NCI-H1417 (cell line): ENCODE results near the gene SLC46A2.

Source experiments
- DNase-seq, 3 experiments: peaks; one replicate each; lab custom pipeline; 2025; lab: John Stamatoyannopoulos, UW

SLC46A2 gene

DNA sequence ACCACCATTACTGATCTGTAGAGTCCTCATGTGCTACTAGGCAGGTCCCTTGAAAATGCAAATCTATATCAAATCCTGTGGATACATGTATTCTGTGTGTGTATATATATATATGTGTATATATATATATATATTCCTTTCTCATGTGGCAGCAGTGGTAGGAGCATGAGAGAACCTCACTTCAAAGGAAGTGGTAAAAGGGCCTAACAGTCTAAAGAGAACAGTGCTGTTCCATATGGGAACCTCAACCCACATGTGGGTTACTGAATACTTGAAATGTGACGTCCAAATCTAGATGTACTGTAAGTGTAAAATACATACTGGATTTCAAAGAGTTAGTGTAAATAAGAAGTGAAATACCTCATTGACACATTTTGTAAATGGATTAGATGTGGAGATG is 5.4 kb downstream of the SLC46A2 start:
- no peak for DNase-seq

DNA sequence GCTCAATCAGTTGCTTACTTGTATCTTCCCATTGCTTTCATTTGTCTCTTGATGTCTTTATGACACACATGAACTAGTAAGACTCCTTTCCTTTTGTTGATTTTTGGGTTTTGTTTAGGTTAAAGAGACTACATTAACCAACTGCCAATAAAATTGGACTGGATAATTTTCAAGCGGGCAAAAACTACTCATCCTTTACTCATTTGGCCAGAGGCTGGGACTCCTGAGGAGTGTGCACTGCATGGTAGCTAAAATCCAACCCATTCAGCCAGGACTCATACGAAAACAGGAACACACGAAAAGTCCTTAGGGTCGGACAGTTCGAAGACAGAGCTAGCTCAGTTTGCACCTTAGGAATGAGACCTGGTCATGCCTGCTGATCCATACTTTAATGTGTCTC is 6.0 kb downstream of the SLC46A2 start:
- no peak for DNase-seq

DNA sequence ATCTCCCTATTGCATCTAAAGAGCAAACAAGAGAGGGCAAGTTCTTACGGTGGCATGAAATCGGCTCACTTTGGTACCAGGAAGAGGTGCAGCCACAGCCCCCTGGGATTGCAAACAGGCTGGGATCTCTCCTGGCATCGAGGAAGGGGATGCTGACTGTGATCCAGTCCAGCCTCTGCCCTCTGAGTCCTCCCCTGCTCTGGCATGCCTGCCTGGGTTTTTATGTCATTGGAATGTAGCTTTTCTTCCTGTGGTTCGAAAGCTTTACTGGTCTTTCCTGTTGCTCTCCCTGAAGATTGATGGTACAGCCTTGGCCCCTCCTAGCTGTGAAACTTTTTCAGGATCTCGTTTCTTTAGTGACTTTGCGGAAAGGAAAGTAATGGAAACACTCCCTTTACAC is 6.6 kb downstream of the SLC46A2 start:
- no peak for DNase-seq

DNA sequence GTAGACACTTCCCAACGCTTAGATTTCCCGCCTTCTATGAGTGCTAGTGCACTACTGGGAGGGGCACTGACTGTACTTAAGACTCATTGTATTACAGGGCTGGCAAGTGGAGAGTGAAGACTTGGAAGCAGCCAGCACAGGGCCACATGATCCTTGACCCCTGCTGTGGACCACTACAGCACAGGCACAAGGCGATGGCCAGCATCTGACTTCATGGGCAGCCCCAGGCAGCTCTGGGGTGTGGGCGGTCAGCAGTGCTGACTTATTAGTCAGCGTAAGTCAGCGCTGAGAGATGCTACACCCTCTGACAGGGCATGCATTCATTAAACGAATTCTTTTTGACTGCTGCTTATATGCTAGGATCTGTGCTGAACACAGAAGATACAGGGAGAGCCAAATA is 9.3 kb downstream of the SLC46A2 start:
- no peak for DNase-seq

DNA sequence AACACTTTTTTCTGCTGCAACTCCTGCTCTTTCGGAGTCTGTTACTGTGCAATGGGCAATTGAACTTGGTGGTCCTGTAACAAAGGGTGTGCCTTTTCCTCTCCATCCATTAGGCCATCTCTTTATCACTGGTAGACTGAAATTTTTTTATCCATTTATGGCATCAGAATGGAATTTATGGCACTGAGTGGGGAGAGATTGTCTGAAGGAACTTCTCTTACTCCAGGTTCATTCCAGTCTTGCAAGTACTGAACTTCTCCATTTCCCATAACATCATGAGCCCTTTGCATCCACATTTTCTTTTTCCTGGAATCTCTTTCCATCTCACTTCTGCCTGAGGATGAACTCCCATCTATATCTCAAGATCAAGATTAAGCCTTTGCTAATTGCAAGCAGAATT is 10.0 kb downstream of the SLC46A2 start:
- no peak for DNase-seq

DNA sequence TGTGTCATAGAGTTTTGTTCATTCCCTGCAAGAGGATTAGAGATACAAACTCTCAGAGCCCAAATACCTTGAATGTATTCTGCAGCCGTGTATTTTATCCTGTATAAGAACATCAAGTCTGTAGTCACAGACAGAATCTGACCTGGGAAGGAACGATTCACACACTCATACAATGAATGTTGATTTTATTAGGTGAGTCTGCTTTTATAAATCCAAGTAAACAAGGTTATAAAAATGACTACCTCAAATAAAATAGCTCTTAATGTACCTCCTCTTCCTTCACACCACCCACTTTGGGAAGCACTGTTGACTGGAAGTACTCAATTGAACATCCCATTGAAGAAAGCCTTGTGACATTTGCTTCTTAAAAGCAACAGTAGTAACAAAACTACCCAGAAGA is 11.9 kb downstream of the SLC46A2 start:
- DNase-seq = no peak

DNA sequence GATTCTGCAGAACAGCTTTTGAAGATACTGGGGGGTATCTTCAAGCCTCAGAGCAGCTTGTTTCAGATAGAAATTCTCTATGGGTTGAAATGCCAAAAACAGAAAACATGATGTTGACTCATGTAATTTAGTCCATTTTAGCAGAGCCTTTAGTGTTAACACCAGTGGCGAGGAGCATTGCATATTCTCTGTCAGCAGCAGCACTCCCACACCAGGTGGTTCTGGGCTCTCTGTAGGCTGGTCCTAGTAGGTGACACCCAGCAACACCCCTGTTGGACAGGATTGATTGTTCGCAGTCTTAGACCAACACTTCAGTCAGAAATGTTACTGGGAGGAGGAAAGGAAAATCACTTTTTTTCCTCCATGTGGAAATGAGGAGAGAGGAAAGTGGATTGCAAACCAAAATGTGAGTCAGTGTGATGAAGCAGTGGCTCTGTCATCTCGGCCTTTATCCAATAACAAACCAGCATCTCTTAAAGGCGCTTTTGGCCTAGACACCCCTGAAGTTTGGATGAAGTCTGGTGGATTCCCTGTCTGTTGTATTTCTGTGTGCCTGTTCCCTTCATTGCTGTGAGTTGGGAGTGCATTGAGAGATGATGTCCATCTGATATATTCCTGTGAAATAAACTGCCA is 16.8 kb downstream of the SLC46A2 start:
- no peak for DNase-seq

DNA sequence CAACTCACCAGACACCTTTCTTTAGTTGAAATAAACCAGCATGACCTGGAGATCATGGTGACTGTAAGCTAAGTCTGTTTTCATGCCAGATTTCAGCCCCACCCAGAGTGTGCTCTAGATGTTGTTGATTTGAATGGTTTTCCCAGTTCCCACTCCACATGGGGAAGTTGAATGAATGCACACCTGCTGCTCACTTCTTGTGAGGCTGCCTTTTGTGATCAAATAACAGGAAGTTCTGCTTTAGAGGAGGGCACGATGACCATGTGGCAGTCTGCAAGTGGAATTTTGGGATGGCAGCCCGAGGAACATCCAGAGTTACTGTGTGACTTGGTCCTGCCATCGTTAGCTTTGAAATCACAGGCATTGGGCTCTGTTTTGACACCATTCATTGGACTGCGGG is 18.7 kb downstream of the SLC46A2 start:
- DNase-seq = no peak

DNA sequence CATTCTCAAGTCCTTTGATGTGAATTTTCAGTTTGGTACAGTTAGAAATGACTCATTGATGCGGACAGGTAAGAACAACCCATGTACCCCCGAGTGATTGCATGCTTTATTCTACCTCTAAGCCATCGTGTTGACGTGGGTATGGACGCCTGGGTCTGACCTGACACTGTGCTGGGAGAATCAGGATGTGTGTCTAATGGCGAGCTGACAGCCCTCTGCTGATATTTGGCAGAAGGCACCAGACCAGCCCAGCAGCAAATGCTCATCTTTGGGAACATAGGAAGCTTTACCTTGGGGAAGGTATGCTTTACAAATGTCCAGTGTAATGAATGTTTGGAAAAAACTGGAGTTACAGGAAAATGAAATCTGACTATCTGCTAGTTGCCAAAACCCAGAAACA is 20.1 kb downstream of the SLC46A2 start:
- no peak for DNase-seq

DNA sequence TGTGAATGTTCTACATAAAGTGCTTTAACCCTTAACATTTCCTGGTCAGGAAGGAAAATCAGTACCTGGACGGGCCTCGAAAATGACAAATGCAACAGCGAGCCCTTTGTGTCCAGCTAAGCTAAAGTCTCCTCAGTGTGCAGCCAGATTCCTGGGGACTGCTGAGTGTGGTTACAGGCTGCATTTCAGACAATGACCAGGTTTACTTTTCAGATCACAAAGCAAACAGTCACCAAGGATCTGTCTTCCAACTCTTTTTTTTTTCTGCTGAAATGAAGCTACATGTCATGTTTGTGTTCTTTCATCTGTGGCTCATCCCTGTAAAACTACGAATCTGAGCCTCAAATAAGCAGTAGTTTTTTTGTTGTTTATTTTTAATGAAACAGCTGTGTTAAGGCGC is 20.8 kb downstream of the SLC46A2 start:
- DNase-seq = peak in 1 of 3 experiments; percentile 13

DNA sequence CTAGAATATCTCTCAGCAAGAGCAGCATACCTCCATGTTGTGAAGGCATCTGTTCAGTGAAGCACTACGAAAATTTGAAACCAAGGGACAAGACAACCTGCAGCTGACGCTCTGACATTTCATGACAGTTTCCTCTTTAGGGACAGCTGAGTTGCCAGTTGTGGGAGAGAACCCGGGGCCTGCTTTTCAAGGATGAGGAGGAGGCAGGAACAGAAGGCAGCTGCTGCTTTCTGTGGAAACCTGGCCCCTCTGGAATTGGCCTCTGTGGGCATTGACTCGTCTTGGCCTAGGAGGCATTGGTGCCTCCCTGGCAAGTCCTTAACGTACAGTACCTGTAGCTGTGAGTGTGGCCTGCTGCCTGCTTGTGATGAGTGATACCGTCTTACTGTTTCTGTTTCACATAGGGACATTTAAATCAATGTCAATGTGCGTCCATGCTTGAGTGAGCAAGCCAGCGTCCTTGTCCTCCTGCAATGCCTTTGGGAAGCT is 21.6 kb downstream of the SLC46A2 start:
- no peak for DNase-seq

DNA sequence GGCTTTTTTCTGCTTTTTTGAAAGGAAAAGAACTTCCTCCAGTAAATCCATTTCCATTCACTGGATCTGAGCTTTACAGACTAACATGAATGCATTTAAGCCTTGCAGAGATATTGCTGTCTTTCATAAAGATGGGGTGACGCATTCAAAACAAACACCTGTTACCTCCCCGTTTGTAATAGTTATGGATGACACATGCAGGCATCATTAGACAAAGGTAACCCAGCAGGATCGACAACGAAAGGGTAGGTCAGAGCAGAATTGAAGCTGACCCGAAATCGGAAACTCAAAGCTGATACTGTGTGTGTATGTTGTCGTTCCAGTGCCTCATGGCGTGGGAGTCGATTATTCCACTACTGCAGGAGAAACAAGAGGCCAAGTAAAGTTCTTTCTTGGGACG is 22.2 kb downstream of the SLC46A2 start:
- no peak for DNase-seq

DNA sequence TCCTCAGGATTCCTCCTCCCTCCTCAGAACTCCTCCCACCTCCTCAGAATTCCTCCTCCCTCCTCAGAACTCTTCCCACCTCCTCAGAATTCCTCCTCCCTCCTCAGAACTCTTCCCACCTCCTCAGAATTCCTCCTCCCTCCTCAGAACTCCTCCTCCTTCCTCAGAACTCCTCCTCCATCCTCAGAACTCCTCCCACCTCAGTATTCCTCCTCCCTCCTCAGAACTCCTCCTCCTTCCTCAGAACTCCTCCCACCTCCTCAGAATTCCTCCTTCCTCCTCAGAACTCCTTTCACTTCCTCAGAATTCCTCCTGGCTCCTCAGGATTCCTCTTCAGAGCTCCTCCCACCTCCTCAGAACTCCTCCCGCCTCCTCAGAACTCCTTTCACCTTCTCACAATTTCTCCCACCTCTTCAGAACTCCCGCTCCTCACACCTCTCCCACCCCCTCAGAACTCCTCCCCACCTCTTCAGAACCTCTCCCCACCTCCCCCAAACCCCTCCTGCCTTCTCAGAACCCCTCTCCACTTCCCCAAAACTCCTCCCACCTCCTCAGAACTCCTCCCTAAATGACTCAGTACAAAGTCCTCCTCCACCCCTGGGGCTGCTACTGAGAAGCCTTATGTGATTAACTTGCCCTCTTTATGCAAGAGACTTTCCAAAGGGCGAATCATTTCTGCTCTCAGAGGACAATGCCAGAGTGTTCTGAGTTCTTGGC is 23.2 kb downstream of the SLC46A2 start:
- DNase-seq = no peak

DNA sequence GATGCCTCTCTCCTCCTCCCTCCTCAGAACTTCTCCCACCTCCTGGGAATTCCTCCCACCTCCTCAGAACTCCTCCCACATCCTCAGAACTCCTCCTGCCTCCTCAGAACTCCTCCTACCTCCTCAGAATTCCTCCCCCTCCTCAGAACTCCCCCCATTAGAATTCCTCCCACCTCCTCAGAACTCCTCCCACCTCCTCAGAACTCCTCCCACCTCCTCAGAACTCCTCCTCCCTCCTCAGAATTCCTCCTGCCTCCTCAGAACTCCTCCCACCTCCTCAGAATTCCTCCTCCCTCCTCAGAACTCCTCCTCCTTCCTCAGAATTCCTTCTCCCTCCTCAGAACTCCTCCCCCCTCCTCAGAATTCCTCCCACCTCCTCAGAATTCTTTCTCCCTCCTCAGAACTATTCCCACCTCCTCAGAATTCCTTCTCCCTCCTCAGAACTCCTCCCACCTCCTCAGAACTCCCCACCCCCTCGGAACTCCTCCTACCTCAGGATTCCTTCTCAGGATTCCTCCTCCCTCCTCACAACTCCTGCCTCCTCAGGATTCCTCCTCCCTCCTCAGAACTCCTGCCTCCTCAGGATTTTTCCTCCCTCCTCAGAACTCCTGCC is 23.9 kb downstream of the SLC46A2 start:
- DNase-seq = no peak

DNA sequence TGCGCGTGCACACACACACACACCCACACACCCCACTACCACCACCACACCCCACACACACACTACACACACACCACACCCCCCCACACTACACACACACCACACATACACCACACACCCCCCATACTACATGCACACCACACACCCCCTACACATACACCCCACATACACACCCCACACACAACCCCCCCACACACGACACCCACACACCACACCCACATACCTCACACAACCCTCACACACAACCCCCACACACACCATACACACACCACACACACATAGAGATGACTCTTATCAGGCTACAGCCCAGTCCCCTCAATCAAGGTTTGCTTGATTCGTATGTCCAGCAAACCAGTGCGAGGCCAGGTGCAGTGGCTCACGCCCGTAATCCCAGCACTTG is 25.7 kb downstream of the SLC46A2 start:
- DNase-seq = no peak

DNA sequence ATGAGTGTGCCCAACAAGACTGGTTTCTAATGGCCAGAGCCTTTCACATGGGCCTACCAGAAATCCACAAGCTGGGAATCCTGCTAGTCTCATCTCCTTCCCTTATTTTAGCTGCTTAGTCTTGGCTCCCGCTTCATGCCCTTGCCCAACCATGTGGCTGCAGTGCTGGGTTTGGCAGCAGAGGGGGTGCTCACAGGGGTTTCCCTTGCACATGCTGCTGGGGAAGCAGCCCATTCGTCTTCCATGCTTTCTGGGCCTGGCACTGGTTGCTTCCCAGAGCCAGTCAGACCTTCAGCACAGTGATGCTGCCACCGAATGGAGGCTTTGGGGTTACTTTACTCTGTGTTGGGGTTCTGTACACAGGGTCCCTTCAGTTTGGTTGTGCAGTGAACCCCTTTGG is 26.3 kb downstream of the SLC46A2 start:
- DNase-seq = no peak

DNA sequence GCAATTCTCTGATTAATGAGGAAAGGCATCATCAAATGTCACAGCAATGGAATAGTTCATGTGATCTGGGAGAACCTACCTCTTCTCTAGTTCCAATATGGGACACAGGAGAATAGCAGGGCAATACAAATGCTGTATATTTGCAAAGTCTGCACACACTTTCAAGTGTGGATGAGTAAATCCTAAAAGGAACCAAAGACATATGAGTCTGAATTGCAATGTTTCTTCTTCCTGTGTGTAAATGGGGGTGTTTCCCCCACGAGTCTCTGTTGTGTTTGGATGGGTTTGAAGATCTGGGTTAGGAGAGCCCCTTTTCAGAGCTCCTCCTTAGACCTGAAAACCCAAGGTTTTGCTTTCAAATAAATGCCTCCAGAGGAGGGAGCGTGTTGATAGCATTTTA is 26.9 kb downstream of the SLC46A2 start:
- DNase-seq = no peak

DNA sequence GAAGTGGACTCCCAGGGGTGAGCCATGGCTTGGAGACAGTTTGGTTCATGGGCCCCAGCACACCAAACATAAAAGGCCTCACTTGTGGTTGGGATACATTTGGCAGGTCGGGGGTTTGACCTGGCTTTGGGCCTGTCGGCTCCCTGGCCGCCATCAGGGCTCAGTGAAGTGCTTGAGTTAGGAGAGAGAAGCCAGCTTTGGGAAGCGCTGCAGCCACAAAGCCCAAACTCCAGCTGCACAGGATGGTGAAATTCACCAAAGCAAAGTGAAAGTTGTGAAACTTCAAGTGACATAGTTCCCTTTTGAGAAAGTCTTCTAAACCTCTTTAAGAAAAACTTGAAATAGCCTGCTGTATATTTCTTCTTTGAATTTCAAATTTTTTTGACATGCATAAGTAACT is 27.5 kb downstream of the SLC46A2 start:
- DNase-seq = no peak

DNA sequence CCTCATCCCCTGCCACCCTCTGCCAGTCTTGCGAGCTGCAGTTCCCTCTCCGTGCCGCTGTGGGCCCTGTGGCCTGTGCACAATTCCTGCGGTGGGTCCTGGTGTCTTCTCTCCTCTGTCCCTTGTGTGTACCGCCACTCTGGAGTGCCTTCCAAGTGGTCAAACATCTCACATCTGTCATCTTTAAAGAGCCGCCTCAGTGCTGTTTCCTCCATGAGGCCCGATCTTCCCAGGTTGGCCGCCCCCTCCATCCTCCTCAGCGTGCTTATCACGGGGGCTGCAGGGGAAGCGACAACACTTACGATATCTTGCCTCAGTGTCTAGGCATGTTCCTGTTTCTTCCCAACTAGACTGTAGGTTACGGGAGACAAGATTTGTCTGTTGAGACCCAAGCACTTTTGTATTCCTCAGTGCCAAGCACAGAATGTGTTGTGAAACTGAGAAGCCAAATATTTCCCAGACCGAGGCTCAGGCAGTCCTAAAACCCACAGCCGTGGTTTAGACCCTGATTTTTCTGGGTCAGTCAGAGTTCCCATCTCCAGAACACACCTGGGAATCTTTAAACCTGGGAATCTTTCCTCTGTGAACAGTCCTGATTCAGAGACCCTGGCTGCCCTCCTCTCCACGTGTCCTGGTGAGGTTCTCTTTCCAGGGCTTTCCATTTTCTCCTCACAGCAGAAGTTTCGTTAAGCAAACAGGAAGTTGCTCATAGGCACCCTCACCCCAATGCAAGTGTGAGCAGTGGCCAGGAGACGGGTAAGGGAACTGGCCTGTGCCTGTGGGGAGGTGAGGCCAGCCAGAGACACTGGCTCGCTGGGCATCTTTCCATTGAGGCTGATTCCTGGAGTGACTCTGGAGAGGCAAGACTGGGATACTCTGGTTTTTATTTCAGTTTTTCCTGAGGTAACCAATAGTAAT is 28.8 kb downstream of the SLC46A2 start:
- no peak for DNase-seq

DNA sequence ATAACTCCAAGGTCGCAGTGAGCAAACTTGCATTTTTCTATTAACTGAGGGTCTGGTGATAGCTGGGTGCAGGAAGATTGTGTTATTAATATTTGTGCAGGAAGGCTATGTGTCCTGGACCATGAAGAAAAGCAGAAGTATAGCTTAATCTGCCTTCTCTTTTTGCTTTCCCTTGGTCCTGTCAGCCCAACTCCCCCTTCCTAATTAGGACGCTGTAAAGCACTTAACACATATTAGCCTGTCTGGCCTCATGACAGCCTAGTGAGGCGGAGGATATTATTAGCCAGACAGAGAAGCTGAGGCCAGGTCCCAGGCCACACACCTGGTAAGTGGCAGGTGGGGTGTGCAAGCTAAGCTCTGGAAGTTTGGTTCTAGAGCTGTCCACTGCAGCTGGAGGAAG is 29.5 kb downstream of the SLC46A2 start:
- peak in 1 of 3 experiments; percentile 25 for DNase-seq

DNA sequence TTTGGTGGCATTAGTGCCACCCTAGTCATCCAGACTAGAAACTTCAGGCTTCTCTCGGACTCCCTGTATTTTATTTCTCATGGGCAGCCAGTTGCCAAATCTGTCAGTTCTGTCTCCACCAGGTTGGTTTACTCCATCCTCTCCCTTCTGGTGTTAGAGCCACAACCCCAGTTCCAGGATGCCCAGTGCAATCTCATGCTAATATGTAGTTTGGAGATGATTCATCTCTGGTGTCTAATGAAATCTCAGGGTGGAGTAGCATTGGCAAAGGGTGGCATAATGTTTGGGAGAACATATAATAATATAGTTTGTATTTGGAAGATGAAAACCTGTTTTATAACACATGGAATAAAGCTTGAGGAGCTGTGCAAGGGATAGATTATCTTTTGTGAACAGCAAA is 30.2 kb downstream of the SLC46A2 start:
- no peak for DNase-seq

DNA sequence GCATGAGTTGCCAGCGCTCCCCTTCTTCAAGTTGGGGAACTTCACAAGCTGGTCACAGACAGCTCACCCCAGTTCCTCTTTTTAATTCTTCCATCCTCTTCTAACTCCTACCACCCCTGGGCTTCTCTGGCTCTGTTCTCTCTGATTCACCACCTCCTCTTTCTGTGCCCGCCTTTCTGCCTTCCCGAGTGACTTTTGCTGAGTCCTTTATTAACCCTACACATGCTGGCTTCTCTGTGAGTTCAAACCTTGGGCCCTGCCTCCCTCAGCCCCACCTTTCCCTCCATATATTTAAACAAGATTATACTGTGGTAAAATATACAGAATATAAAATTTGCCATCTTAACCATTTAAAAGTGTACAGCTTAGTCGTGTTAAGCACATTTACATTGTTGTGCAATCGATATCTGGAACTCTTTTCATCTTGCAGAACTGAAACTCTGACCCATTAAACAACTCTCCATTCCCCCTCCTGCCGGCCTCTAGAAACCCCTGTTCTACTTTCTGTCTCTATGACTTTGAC is 32.0 kb downstream of the SLC46A2 start:
- no peak for DNase-seq
